Measurements from ENCODE around the gene GRM1. TPM values are rescaled to one million over a fixed set of nuclear protein-coding genes. Genes with fewer than 3 reads are reported as not detected.

GRM1 gene
- total and polyA plus RNA-seq, 7 experiments from 2014 or later, result not detected

DNA sequence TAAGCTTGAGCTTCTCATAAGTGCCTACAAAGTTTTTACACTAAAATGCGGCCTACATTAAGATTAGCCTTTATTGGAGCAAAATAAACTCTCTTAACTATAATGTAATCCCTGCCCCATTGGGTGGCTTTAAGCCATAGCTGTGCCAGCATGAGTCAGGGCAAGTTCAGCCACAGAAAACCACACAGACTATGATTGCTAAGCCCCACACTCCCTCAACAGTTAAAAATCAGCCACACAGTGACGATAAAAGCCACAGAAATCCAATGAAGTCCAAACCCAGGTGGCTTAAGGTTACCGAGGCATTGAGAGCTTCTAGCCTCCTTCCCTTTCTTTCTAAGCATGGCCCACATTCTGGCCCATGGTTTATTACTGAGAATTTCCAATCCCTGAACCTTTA lies 61.6 kb downstream of the GRM1 start:
- Mint-ChIP-seq H3K4me3 (no peak overlapping the region), H3K4me1 (no peaks in the 10 kb centered on the region), H3K27me3 (peaks cover 0 to 8% (median 5%) of the 10 kb centered on the region in 5 donors), H3K9me3 (peaks cover 0 to 5% (median 0%) of the 10 kb centered on the region in 11 donors), H3K36me3 (no peaks in the 10 kb centered on the region), H3K27ac (no peak overlapping the region)
- no peak for ATAC-seq
- no peaks in the 10 kb centered on the region for H3K36me3 ChIP-seq (ENCODE audit: control insufficient read depth in 2 of 3, insufficient read depth in 3 of 3, low read length in 3 of 3)
- H3K27me3 ChIP-seq (ENCODE audit: control insufficient read depth in 2 of 2, insufficient read depth in 2 of 2, low read length in 2 of 2), result peaks cover 0 to 4% of the 10 kb centered on the region in 2 donors
- H3K4me3 ChIP-seq (ENCODE audit: low read length), result no peak overlapping the region
- no peaks in the 10 kb centered on the region for H3K9me3 ChIP-seq (ENCODE audit: control insufficient read depth in 2 of 3, low read length in 3 of 3)
- H3K27ac ChIP-seq (ENCODE audit: low read depth, low read length), result no peak overlapping the region
- ChIA-PET CTCF (no interaction called here), POLR2A (interaction anchor here (0.5 kb wide), 1 partner anchor 53 kb away, joined by 3 read pairs; no protein-coding TSS in a partner anchor)
- no peak for DNase-seq
- intact Hi-C loops (cut with micrococcal nuclease), result no loop called here
- no peaks in the 10 kb centered on the region for H3K4me1 ChIP-seq (ENCODE audit: control insufficient read depth in 2 of 2, insufficient read depth in 2 of 2, low read length in 2 of 2)

DNA sequence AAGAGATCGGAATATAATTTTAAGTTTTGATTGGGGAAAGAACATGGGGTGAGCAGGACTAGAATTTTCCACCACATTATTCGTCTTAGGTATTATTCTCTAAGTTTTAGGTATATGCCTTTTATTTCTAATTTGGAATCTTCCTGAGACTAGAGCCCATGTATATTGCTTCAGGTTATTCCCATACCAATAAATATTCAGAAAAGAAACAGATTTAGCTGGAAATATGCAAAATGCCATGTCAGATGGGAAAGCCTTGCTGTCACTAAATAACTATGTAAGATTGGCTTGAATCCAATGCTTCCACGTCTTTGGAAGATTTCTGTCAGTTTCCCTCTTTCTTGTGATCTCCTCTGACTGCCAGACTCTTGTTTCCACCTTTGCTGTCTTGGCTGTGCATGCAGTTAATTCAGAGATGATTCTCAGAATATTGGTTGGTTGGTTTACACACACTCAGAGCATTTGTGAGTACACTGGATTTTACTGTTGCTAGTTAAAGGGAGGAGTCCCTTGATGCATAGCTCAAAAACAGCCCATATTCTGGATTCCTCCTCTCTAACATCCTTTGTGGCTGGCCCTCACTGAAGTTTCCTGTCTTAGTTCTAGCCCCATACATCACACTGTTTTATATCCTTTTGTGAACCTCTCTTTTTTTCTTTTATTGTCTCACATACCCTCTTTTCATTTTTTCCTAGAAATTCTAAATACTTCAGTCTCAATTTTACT lies 64.3 kb downstream of the GRM1 start:
- no peak overlapping the region for H3K27ac Mint-ChIP-seq
- H3K4me3 Mint-ChIP-seq, result no peak overlapping the region
- ChIA-PET POLR2A (no interaction called here), CTCF (no interaction called here)
- intact Hi-C loops (cut with micrococcal nuclease), result no loop called here
- no peaks in the 10 kb centered on the region for H3K4me1 ChIP-seq (ENCODE audit: control insufficient read depth in 2 of 2, insufficient read depth in 2 of 2, low read length in 2 of 2)
- H3K27ac ChIP-seq (ENCODE audit: low read depth, low read length), result no peak overlapping the region
- no peaks in the 10 kb centered on the region for H3K36me3 ChIP-seq (ENCODE audit: control insufficient read depth in 2 of 3, insufficient read depth in 3 of 3, low read length in 3 of 3)
- ATAC-seq (no peak), DNase-seq (no peak)
- H3K36me3 Mint-ChIP-seq, result no peaks in the 10 kb centered on the region
- no peaks in the 10 kb centered on the region for H3K4me1 Mint-ChIP-seq
- peaks cover 0 to 5% (median 0%) of the 10 kb centered on the region in 11 donors for H3K9me3 Mint-ChIP-seq
- no peaks in the 10 kb centered on the region for H3K9me3 ChIP-seq (ENCODE audit: control insufficient read depth in 2 of 3, low read length in 3 of 3)
- no peak overlapping the region for H3K4me3 ChIP-seq (ENCODE audit: low read length)
- peaks cover 0 to 7% (median 3%) of the 10 kb centered on the region in 5 donors for H3K27me3 Mint-ChIP-seq
- H3K27me3 ChIP-seq (ENCODE audit: control insufficient read depth in 2 of 2, insufficient read depth in 2 of 2, low read length in 2 of 2), result peaks cover 0 to 4% of the 10 kb centered on the region in 2 donors

DNA sequence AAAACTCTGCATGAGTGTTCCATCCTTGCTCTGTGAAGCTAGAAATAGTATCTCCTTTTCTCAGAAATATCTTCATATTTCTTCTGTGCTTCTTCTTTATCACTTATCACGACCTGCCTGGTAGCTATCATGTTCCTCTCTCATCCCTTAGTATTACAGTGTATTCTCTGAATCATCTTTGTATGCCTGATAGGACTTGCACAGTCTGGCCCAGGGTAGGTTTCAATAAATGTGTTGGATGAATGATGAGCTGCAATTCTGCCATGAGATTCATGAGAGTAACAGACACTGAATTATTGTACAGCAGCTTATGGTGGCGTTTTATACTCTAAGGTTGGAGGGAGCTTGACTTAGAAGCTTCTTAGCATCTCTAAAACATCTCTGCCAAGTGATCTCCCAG lies 66.6 kb downstream of the GRM1 start:
- H3K27ac ChIP-seq (ENCODE audit: low read depth, low read length), result no peak overlapping the region

DNA sequence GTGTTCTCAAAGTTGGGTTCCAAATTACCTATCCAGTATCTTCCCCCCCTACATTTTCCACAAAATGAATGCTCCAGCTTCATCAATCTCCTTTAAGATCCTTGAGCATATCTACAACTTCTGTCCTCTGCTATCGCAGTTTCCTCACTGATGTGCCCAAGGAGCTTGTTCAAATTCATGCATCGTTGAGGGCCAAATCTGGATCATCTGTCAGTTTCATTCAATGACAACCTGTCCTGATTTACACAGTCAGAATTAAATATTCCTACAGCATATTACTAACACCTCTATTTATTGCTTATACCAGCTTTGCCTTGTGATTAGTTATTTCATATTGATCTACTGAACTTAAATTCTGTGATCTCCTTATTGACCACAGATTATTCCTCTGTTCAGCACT lies 68.7 kb downstream of the GRM1 start:
- Mint-ChIP-seq H3K4me3 (no peak overlapping the region), H3K9me3 (peaks cover 0 to 2% (median 0%) of the 10 kb centered on the region in 11 donors), H3K27ac (no peak overlapping the region), H3K27me3 (peaks cover 0 to 11% (median 11%) of the 10 kb centered on the region in 5 donors), H3K4me1 (no peaks in the 10 kb centered on the region), H3K36me3 (no peaks in the 10 kb centered on the region)
- POLR2A ChIA-PET, result no interaction called here
- CTCF ChIA-PET, result no interaction called here
- Histone ChIP-seq H3K27me3 (ENCODE audit: control insufficient read depth in 2 of 2, insufficient read depth in 2 of 2, low read length in 2 of 2) (no peaks in the 10 kb centered on the region), H3K4me1 (ENCODE audit: control insufficient read depth in 2 of 2, insufficient read depth in 2 of 2, low read length in 2 of 2) (no peaks in the 10 kb centered on the region), H3K27ac (ENCODE audit: low read depth, low read length) (no peak overlapping the region), H3K4me3 (ENCODE audit: low read length) (no peak overlapping the region), H3K9me3 (ENCODE audit: control insufficient read depth in 2 of 3, low read length in 3 of 3) (no peaks in the 10 kb centered on the region), H3K36me3 (ENCODE audit: control insufficient read depth in 2 of 3, insufficient read depth in 3 of 3, low read length in 3 of 3) (no peaks in the 10 kb centered on the region)
- intact Hi-C loops (cut with micrococcal nuclease), result no loop called here
- ATAC-seq (no peak), DNase-seq (no peak)

More for the DNA sequence above, 66.6 kb downstream of the GRM1 start:
- H3K36me3 ChIP-seq (ENCODE audit: control insufficient read depth in 2 of 3, insufficient read depth in 3 of 3, low read length in 3 of 3), result no peaks in the 10 kb centered on the region
- no peaks in the 10 kb centered on the region for H3K9me3 ChIP-seq (ENCODE audit: control insufficient read depth in 2 of 3, low read length in 3 of 3)
- H3K27me3 Mint-ChIP-seq, result peaks cover 0 to 6% (median 2%) of the 10 kb centered on the region in 5 donors
- DNase-seq (no peak), ATAC-seq (no peak)
- H3K4me3 Mint-ChIP-seq, result no peak overlapping the region
- H3K4me3 ChIP-seq (ENCODE audit: low read length), result no peak overlapping the region
- peaks cover 0 to 5% (median 0%) of the 10 kb centered on the region in 11 donors for H3K9me3 Mint-ChIP-seq
- POLR2A ChIA-PET, result no interaction called here
- H3K36me3 Mint-ChIP-seq, result no peaks in the 10 kb centered on the region
- no peaks in the 10 kb centered on the region for H3K27me3 ChIP-seq (ENCODE audit: control insufficient read depth in 2 of 2, insufficient read depth in 2 of 2, low read length in 2 of 2)
- H3K27ac Mint-ChIP-seq, result no peak overlapping the region
- no peaks in the 10 kb centered on the region for H3K4me1 Mint-ChIP-seq
- CTCF ChIA-PET, result no interaction called here
- intact Hi-C loops (cut with micrococcal nuclease), result no loop called here
- H3K4me1 ChIP-seq (ENCODE audit: control insufficient read depth in 2 of 2, insufficient read depth in 2 of 2, low read length in 2 of 2), result no peaks in the 10 kb centered on the region

DNA sequence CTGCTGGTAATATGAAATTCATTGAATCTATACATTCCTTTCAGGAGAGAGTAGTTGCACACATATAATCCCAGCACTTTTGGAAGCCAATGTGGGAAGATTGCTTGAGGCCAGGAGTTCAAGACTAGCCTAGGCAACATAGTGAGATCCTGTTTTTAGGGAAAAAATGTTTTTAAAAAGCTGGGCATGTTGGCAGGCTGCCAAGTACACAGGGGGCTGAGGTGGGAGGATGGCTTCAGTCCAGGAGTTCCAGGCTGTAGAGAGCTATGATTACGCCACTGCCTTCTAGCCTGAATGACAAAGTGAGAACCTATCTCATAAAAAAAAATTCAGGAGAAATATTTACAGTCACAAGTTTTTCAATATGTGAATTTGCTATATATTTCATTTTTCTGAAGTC lies 71.9 kb downstream of the GRM1 start:
- DNase-seq (no peak), ATAC-seq (no peak)
- H3K4me1 Mint-ChIP-seq, result no peaks in the 10 kb centered on the region
- POLR2A ChIA-PET, result no interaction called here
- peaks cover 0 to 5% (median 0%) of the 10 kb centered on the region in 11 donors for H3K9me3 Mint-ChIP-seq
- H3K9me3 ChIP-seq (ENCODE audit: control insufficient read depth in 2 of 3, low read length in 3 of 3), result no peaks in the 10 kb centered on the region
- H3K27me3 Mint-ChIP-seq, result peaks cover 0 to 17% (median 11%) of the 10 kb centered on the region in 5 donors
- H3K36me3 Mint-ChIP-seq, result no peaks in the 10 kb centered on the region
- no peak overlapping the region for H3K4me3 ChIP-seq (ENCODE audit: low read length)
- CTCF ChIA-PET, result no interaction called here
- no peaks in the 10 kb centered on the region for H3K27me3 ChIP-seq (ENCODE audit: control insufficient read depth in 2 of 2, insufficient read depth in 2 of 2, low read length in 2 of 2)
- no peak overlapping the region for H3K27ac ChIP-seq (ENCODE audit: low read depth, low read length)
- no peaks in the 10 kb centered on the region for H3K4me1 ChIP-seq (ENCODE audit: control insufficient read depth in 2 of 2, insufficient read depth in 2 of 2, low read length in 2 of 2)
- H3K4me3 Mint-ChIP-seq, result no peak overlapping the region
- no peak overlapping the region for H3K27ac Mint-ChIP-seq
- intact Hi-C loops (cut with micrococcal nuclease), result no loop called here
- no peaks in the 10 kb centered on the region for H3K36me3 ChIP-seq (ENCODE audit: control insufficient read depth in 2 of 3, insufficient read depth in 3 of 3, low read length in 3 of 3)

DNA sequence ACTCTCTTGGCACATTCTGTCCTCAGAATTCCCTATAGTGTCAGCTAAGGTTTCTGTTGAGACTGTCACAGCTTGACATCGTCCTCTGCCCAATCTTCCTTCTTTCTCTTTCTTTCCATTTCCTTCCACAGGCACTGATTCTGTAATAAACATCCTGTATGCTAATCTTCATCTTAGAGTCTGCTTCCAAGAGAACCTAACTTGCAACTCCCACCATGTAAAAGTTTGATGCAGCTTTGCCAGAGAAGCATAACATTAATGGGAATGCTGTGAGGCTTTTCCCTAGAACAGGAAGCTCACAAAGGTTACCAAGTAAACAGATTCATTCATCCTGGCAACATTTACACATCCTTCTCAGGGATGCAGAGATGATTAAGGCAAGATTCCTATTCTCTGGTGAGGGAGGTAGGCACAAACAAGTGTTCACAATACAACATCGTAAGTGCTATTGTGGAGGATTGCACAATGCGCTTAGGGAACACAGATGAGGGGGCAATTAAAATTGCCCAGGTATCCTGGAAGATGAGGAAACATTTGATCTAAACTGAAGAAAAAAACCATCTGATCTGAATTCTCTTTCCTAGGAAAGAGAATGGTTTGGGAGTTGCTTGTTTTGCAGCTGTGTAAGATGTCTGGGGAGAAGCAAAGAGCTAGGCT lies 74.7 kb downstream of the GRM1 start:
- Mint-ChIP-seq H3K4me1 (no peaks in the 10 kb centered on the region), H3K27ac (no peak overlapping the region), H3K4me3 (no peak overlapping the region), H3K9me3 (peaks cover 0 to 8% (median 3%) of the 10 kb centered on the region in 11 donors), H3K36me3 (peaks cover 0 to under 1% (median 0%) of the 10 kb centered on the region in 5 donors), H3K27me3 (peaks cover 0 to 17% (median 13%) of the 10 kb centered on the region in 5 donors)
- no peaks in the 10 kb centered on the region for H3K27me3 ChIP-seq (ENCODE audit: control insufficient read depth in 2 of 2, insufficient read depth in 2 of 2, low read length in 2 of 2)
- no peak overlapping the region for H3K27ac ChIP-seq (ENCODE audit: low read depth, low read length)
- no peak for DNase-seq
- H3K4me1 ChIP-seq (ENCODE audit: control insufficient read depth in 2 of 2, insufficient read depth in 2 of 2, low read length in 2 of 2), result no peaks in the 10 kb centered on the region
- no peak overlapping the region for H3K4me3 ChIP-seq (ENCODE audit: low read length)
- ATAC-seq, result no peak
- ChIA-PET CTCF (no interaction called here), POLR2A (no interaction called here)
- H3K36me3 ChIP-seq (ENCODE audit: control insufficient read depth in 2 of 3, insufficient read depth in 3 of 3, low read length in 3 of 3), result no peaks in the 10 kb centered on the region
- no peaks in the 10 kb centered on the region for H3K9me3 ChIP-seq (ENCODE audit: control insufficient read depth in 2 of 3, low read length in 3 of 3)
- intact Hi-C loops (cut with micrococcal nuclease), result no loop called here

DNA sequence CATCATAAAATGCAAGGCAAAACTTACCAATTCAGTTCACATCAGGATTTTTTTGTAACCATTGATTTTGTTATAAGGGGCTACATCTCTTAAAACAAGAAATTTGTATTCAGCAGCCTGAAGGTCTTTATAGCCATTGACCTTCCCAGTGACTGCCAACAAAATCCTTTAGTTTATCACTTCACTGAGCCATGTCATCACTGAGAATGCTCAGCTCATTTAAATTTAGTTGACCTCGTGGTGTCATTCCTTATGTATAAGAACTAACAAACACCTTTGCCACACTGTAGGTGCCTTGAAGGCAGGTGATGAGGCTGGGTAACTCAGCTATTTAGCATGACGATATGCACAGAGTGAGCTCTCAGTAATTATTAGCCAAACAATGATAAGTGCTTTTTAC lies 77.7 kb downstream of the GRM1 start:
- Histone ChIP-seq H3K27me3 (ENCODE audit: control insufficient read depth in 2 of 2, insufficient read depth in 2 of 2, low read length in 2 of 2) (no peaks in the 10 kb centered on the region), H3K9me3 (ENCODE audit: control insufficient read depth in 2 of 3, low read length in 3 of 3) (peaks cover 0 to 3% (median 0%) of the 10 kb centered on the region in 3 experiments), H3K36me3 (ENCODE audit: control insufficient read depth in 2 of 3, insufficient read depth in 3 of 3, low read length in 3 of 3) (no peaks in the 10 kb centered on the region), H3K4me3 (ENCODE audit: low read length) (no peak overlapping the region), H3K27ac (ENCODE audit: low read depth, low read length) (no peak overlapping the region), H3K4me1 (ENCODE audit: control insufficient read depth in 2 of 2, insufficient read depth in 2 of 2, low read length in 2 of 2) (no peaks in the 10 kb centered on the region)
- H3K9me3 Mint-ChIP-seq, result peaks cover 0 to 18% (median 12%) of the 10 kb centered on the region in 11 donors
- CTCF ChIA-PET, result no interaction called here
- DNase-seq, result no peak
- peaks cover 0 to 17% (median 13%) of the 10 kb centered on the region in 5 donors for H3K27me3 Mint-ChIP-seq
- ATAC-seq, result no peak
- intact Hi-C loops (cut with micrococcal nuclease), result no loop called here
- POLR2A ChIA-PET, result no interaction called here
- no peak overlapping the region for H3K4me3 Mint-ChIP-seq
- H3K27ac Mint-ChIP-seq, result no peak overlapping the region
- no peaks in the 10 kb centered on the region for H3K4me1 Mint-ChIP-seq
- peaks cover 0 to 10% (median 0%) of the 10 kb centered on the region in 5 donors for H3K36me3 Mint-ChIP-seq
